GM12878 (cell line): Measurements from ENCODE around the gene NBDY. TPM values are rescaled to one million over a fixed set of nuclear protein-coding genes. Genes with fewer than 3 reads are reported as not detected.
A peak's percentile ranks its signal among the peaks of the same experiment; 100 is the strongest.

Experiments
- BACH1 ChIP-seq: fragments of 450-650 bp; IDR thresholded peaks from 2 replicates; pipeline ENCODE4 v1.6.1; 2017; ENCODE audit warnings: mild to moderate bottlenecking, borderline replicate concordance
- CBFB ChIP-seq: IDR thresholded peaks from 2 replicates; pipeline ENCODE4 v1.6.1; 2016; ENCODE audit warnings: antibody characterized with exemption, low read depth
- CHD1 ChIP-seq: IDR thresholded peaks from 2 replicates; pipeline ENCODE4 v1.6.1; 2012; ENCODE audit warnings: low read depth, low read length, improper control_type of control experiment
- CREB1 ChIP-seq: IDR thresholded peaks from 2 replicates; pipeline ENCODE4 v1.6.1; 2012; ENCODE audit warnings: low read depth, mild to moderate bottlenecking, inconsistent platforms
- EP300 ChIP-seq, 2 experiments: fragments of 150-350 bp in 1 of 2; IDR thresholded peaks; 2 replicates each; pipeline ENCODE4 v1.6.1; 2011 to 2012; ENCODE audit warnings: low read depth in 2 of 2, low read length in 2 of 2, borderline replicate concordance in 1 of 2, improper control_type of control experiment in 1 of 2, inconsistent platforms in 1 of 2; ENCODE audit not compliant: control insufficient read depth in 1 of 2
- IKZF2 ChIP-seq, 2 experiments: fragments of 450-650 bp; IDR thresholded peaks; 2 replicates each; pipeline ENCODE4 v1.6.1; 2017; ENCODE audit warnings: mild to moderate bottlenecking in 2 of 2, moderate library complexity in 2 of 2
- KDM1A ChIP-seq: fragments of 200-600 bp; sonication (generic); IDR thresholded peaks from 2 replicates; pipeline ENCODE4 v1.6.1; 2016; ENCODE audit warnings: borderline replicate concordance
- KLF5 ChIP-seq: fragments of 450-650 bp; IDR thresholded peaks from 2 replicates; pipeline ENCODE4 v1.6.1; 2014; ENCODE audit warnings: mild to moderate bottlenecking; ENCODE audit not compliant: partially characterized antibody
- NBN ChIP-seq: fragments of 450-650 bp; IDR thresholded peaks from 2 replicates; pipeline ENCODE4 v1.6.1; 2016
- NFIC ChIP-seq: IDR thresholded peaks from 2 replicates; pipeline ENCODE4 v1.6.1; 2012; ENCODE audit warnings: low read depth, mild to moderate bottlenecking, inconsistent platforms, low read length, moderate library complexity
- PAX8 ChIP-seq: fragments of 450-650 bp; IDR thresholded peaks from 2 replicates; pipeline ENCODE4 v1.6.1; 2017; ENCODE audit warnings: mild to moderate bottlenecking, moderate library complexity
- POU2F2 ChIP-seq: IDR thresholded peaks from 3 replicates; pipeline ENCODE4 v1.6.1; 2011; ENCODE audit warnings: low read depth, mild to moderate bottlenecking, low read length, borderline replicate concordance
- PRDM15 ChIP-seq: fragments of 450-650 bp; formaldehyde crosslinking; IDR thresholded peaks from 2 replicates; pipeline ENCODE4 v1.4.0; 2020; ENCODE audit warnings: mild to moderate bottlenecking, moderate library complexity
- RAD51 ChIP-seq: fragments of 450-650 bp; IDR thresholded peaks from 2 replicates; pipeline ENCODE4 v1.6.1; 2016; ENCODE audit warnings: moderate library complexity, mild to moderate bottlenecking, inconsistent platforms
- RUNX3 ChIP-seq: IDR thresholded peaks from 2 replicates; pipeline ENCODE4 v1.6.1; 2012; ENCODE audit warnings: low read length, inconsistent platforms
- SMARCA5 ChIP-seq: fragments of 450-650 bp; IDR thresholded peaks from 2 replicates; pipeline ENCODE4 v1.6.1; 2017; ENCODE audit warnings: mild to moderate bottlenecking
- SRF ChIP-seq, 2 experiments: IDR thresholded peaks; 2 replicates each; pipeline ENCODE4 v1.6.1; 2011; ENCODE audit warnings: low read depth in 2 of 2, low read length in 2 of 2, mild to moderate bottlenecking in 1 of 2, moderate library complexity in 1 of 2
- SUZ12 ChIP-seq: fragments of 200-600 bp; sonication (generic); IDR thresholded peaks from one replicate; pipeline ENCODE4 v1.6.1; 2018; ENCODE audit warnings: antibody characterized with exemption, mild to moderate bottlenecking; ENCODE audit not compliant: unreplicated experiment
- TAF1 ChIP-seq: IDR thresholded peaks from 2 replicates; pipeline ENCODE4 v1.6.1; 2011; ENCODE audit warnings: mild to moderate bottlenecking, low read depth, low read length, borderline replicate concordance
- ZBED1 ChIP-seq: IDR thresholded peaks from 2 replicates; pipeline ENCODE4 v1.6.1; 2016; ENCODE audit warnings: borderline replicate concordance
- ZBTB40 ChIP-seq: fragments of 450-650 bp; IDR thresholded peaks from 2 replicates; pipeline ENCODE4 v1.6.1; 2016; ENCODE audit warnings: mild to moderate bottlenecking, moderate library complexity, borderline replicate concordance
- ZNF207 ChIP-seq: fragments of 450-650 bp; IDR thresholded peaks from 2 replicates; pipeline ENCODE4 v1.6.1; 2014; ENCODE audit warnings: antibody characterized with exemption, mild to moderate bottlenecking, borderline replicate concordance
- polyA plus RNA-seq, 11 experiments: library from polyadenylated mRNA; depleted of rRNA in 4 of 11; unstranded in 6 of 11; stranded (reverse) in 5 of 11; fragments of >200 nt; fragmentation: Nextera tagmentation in 4 of 11; fragmentation: Illumina TruSeq in 1 of 11; extraction: Ambion mirVana in 4 of 11; extraction: Trizol in 1 of 11; gene quantifications; 1 replicate in 1 of 11; 2 replicates in 10 of 11; pipeline versions ENCODE4 v1.2.1 to v1.2.3, GENCODE V29; 2011 to 2016; ENCODE audit warnings: inconsistent platforms in 2 of 11, missing spikeins in 2 of 11, low read depth in 1 of 11
- total RNA-seq, 4 experiments: library from RNA; depleted of rRNA in 3 of 4; stranded (reverse); fragments of >200 nt in 3 of 4; fragmentation: Illumina TruSeq in 1 of 4; extraction: Trizol in 1 of 4; gene quantifications; 2 replicates each; pipeline versions ENCODE4 v1.2.1 to v1.2.3, GENCODE V29; 2013 to 2021
- TF ChIP-seq, protein P1 (sequence below), 3 experiments: IDR thresholded peaks in 2 of 3; conservative IDR thresholded peaks in 1 of 3; 2 replicates each; pipeline ENCODE4 v1.5.1; 2011; ENCODE audit warnings: low read depth in 3 of 3, low read length in 3 of 3, mild to moderate bottlenecking in 3 of 3, control low read depth in 2 of 3, moderate library complexity in 2 of 3, inconsistent platforms in 1 of 3, mixed read lengths in 1 of 3; ENCODE audit not compliant: control insufficient read depth in 2 of 3, insufficient read depth in 1 of 3; ENCODE audit errors: extremely low read depth in 1 of 3

The NBDY gene
- total and polyA plus RNA-seq, 10 of the 15 experiments (the other 5 are each of a cell fraction or from before 2014, with no cell fraction given), result 10.8 to 122 (median 61.5) TPM

DNA sequence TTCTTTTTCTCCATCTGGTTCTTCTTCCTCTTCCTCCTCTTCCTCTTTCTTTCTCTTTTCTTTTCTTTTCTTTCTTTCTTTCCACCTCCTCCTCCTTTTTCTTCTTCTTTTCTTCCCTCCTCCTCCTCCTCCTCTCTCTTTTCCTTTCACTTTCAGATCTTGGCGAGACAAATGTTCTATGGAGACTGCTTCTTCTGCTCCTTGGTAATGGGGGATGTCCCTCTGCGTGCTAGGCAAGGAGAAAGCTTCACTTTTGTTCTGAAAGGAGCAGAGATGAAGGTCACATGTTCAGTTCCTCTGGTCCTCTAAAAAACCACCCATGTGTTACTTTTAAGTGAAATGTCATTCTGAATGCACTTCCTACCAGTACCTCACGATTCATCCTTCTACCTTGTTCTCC, 33.2 kb downstream of the NBDY start (continued):
- no peak for TF ChIP-seq PRDM15
- TF ChIP-seq SMARCA5, result no peak
- peak in 1 of 2 experiments; percentile 53; a peak in 1 of 4 replicates for TF ChIP-seq EP300 (IDR thresholded peaks at IDR 0.05; ENCODE audit: borderline replicate concordance in 1 of 2, control insufficient read depth in 1 of 2, low read depth in 2 of 2, low read length in 2 of 2)
- TF ChIP-seq CBFB, result no peak
- no peak for TF ChIP-seq BACH1
- TF ChIP-seq ZNF207, result no peak
- peak; percentile 87 for TF ChIP-seq RAD51
- TF ChIP-seq, protein P1, sequence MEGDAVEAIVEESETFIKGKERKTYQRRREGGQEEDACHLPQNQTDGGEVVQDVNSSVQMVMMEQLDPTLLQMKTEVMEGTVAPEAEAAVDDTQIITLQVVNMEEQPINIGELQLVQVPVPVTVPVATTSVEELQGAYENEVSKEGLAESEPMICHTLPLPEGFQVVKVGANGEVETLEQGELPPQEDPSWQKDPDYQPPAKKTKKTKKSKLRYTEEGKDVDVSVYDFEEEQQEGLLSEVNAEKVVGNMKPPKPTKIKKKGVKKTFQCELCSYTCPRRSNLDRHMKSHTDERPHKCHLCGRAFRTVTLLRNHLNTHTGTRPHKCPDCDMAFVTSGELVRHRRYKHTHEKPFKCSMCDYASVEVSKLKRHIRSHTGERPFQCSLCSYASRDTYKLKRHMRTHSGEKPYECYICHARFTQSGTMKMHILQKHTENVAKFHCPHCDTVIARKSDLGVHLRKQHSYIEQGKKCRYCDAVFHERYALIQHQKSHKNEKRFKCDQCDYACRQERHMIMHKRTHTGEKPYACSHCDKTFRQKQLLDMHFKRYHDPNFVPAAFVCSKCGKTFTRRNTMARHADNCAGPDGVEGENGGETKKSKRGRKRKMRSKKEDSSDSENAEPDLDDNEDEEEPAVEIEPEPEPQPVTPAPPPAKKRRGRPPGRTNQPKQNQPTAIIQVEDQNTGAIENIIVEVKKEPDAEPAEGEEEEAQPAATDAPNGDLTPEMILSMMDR (IDR thresholded peaks at IDR 0.05 in 2 of 3, conservative IDR thresholded peaks at IDR 0.05 in 1 of 3; ENCODE audit: control insufficient read depth in 2 of 3, extremely low read depth in 1 of 3, insufficient read depth in 1 of 3, low read depth in 3 of 3, low read length in 3 of 3), result no peak
- no peak for TF ChIP-seq RUNX3
- no peak for TF ChIP-seq TAF1
- TF ChIP-seq KDM1A, result no peak
- no peak for TF ChIP-seq NFIC
- no peak for TF ChIP-seq KLF5
- TF ChIP-seq POU2F2, result no peak
- no peak for TF ChIP-seq SRF (IDR thresholded peaks at IDR 0.05; ENCODE audit: low read depth in 2 of 2, low read length in 2 of 2)
- TF ChIP-seq NBN, result peak; percentile 62; the same call in 1 of the 2 replicates
- TF ChIP-seq SUZ12, result no peak
- TF ChIP-seq ZBED1, result no peak
- peak; percentile 28 to 54; a peak in 1 of 4 replicates for TF ChIP-seq IKZF2 (IDR thresholded peaks at IDR 0.05)
- no peak for TF ChIP-seq ZBTB40
- TF ChIP-seq PAX8, result no peak
- no peak for TF ChIP-seq CHD1
- TF ChIP-seq CREB1, result no peak
